HEK293T (cell line): ENCODE results near the gene TEX51.

ENCODE experiments used
- ARNT ChIP-seq: fragments of 450-650 bp; IDR thresholded peaks from 2 replicates; pipeline ENCODE4 v1.6.1; 2017; ENCODE audit warnings: mild to moderate bottlenecking
- BHLHE40 ChIP-seq: fragments of 450-650 bp; IDR thresholded peaks from 2 replicates; pipeline ENCODE4 v1.6.1; 2016; ENCODE audit warnings: mild to moderate bottlenecking, moderate library complexity, borderline replicate concordance
- CTBP1 ChIP-seq: fragments of 450-650 bp; IDR thresholded peaks from 2 replicates; pipeline ENCODE4 v1.6.1; 2016; ENCODE audit warnings: borderline replicate concordance
- ELF4 ChIP-seq: fragments of 450-650 bp; IDR thresholded peaks from 2 replicates; pipeline ENCODE4 v1.6.1; 2017; ENCODE audit warnings: antibody characterized with exemption
- FOXA1 ChIP-seq: fragments of 450-650 bp; IDR thresholded peaks from 2 replicates; pipeline ENCODE4 v1.6.1; 2016; ENCODE audit warnings: mild to moderate bottlenecking
- HDGF ChIP-seq: fragments of 450-650 bp; IDR thresholded peaks from 2 replicates; pipeline ENCODE4 v1.6.1; 2017; ENCODE audit warnings: antibody characterized with exemption, borderline replicate concordance
- LEF1 ChIP-seq: fragments of 450-650 bp; IDR thresholded peaks from 2 replicates; pipeline ENCODE4 v1.6.1; 2017; ENCODE audit warnings: mild to moderate bottlenecking, borderline replicate concordance
- PKNOX1 ChIP-seq: fragments of 450-650 bp; IDR thresholded peaks from 2 replicates; pipeline ENCODE4 v1.6.1; 2016
- SP1 ChIP-seq: fragments of 450-650 bp; IDR thresholded peaks from 2 replicates; pipeline ENCODE4 v1.6.1; 2017
- SUZ12 ChIP-seq: fragments of 450-650 bp; IDR thresholded peaks from 2 replicates; pipeline ENCODE4 v1.6.1; 2016; ENCODE audit warnings: mild to moderate bottlenecking
- TARDBP ChIP-seq: fragments of 450-650 bp; IDR thresholded peaks from 2 replicates; pipeline ENCODE4 v1.6.1; 2016

GRCh38 chr2:126900646-126901319 is 2.1 kb downstream of the TEX51 start:
- TF ChIP-seq BHLHE40 (no peak), TARDBP (no peak), CTBP1 (no peak), SUZ12 (no peak), SP1 (no peak), HDGF (no peak), ELF4 (no peak), FOXA1 (no peak), PKNOX1 (no peak), LEF1 (no peak), ARNT (no peak)
